H1 (cell line): ENCODE measurements around the gene CDC45. TPM values are rescaled to one million over a fixed set of nuclear protein-coding genes. Genes with fewer than 3 reads are reported as not detected.

Experiments used
- CTCF ChIA-PET: fragments of 300-600 bp; sonication (Branson Sonifier 250); formaldehyde crosslinking; loops from one replicate; lab custom pipeline; 2021; ENCODE audit not compliant: partially characterized antibody; lab: Charles Lee
- POLR2A ChIA-PET: fragments of 300-600 bp; sonication (Branson Sonifier 250); formaldehyde crosslinking; loops from one replicate; lab custom pipeline; 2021; ENCODE audit warnings: inconsistent platforms; ENCODE audit not compliant: partially characterized antibody; lab: Charles Lee
- DNase-seq, 2 experiments: peaks; one replicate each; pipeline versions ENCODE4 v3.0.0 to v3.0.0-alpha.2; 2010 to 2022; ENCODE audit warnings: low spot score in 2 of 2, low read depth in 1 of 2, mixed read lengths in 1 of 2
- FAIRE-seq: peaks from 2 replicates; lab custom pipeline; 2011; peaks lifted over from hg19 to GRCh38; lab: Jason Lieb, UNC
- H2AFZ ChIP-seq: 2 replicates; pipeline ENCODE4 v1.8.1; 2012; ENCODE audit warnings: low read length, inconsistent platforms
- H2AK5ac ChIP-seq: 2 replicates; pipeline ENCODE4 v1.6.1; 2013; ENCODE audit warnings: low read depth, low read length
- H2BK120ac ChIP-seq: replicated peaks from 2 replicates; pipeline ENCODE3; 2013; ENCODE audit warnings: low read depth, low read length, inconsistent platforms
- H2BK12ac ChIP-seq: 2 replicates; pipeline ENCODE4 v1.6.1; 2013; ENCODE audit warnings: low read depth, low read length
- H2BK15ac ChIP-seq: 2 replicates; pipeline ENCODE4 v1.6.1; 2013; ENCODE audit warnings: low read length
- H2BK20ac ChIP-seq: 2 replicates; pipeline ENCODE4 v1.6.1; 2013; ENCODE audit warnings: low read length
- H2BK5ac ChIP-seq: 2 replicates; pipeline ENCODE4 v1.6.1; 2013; ENCODE audit warnings: low read depth, low read length
- H3K14ac ChIP-seq: 2 replicates; pipeline ENCODE4 v1.6.1; 2013; ENCODE audit warnings: inconsistent platforms; ENCODE audit not compliant: insufficient read length
- H3K18ac ChIP-seq: 2 replicates; pipeline ENCODE4 v1.6.1; 2013; ENCODE audit warnings: low read length; ENCODE audit errors: extremely low read depth
- H3K23ac ChIP-seq: 2 replicates; pipeline ENCODE4 v1.6.1; 2013; ENCODE audit warnings: inconsistent platforms; ENCODE audit not compliant: insufficient read length
- H3K23me2 ChIP-seq: 2 replicates; pipeline ENCODE4 v1.6.1; 2013; ENCODE audit warnings: low read depth, low read length
- H3K27ac ChIP-seq: 2 replicates; pipeline ENCODE4 v1.6.1; 2011; ENCODE audit warnings: low read depth, low read length, inconsistent platforms
- H3K27me3 ChIP-seq, 4 experiments: replicated peaks in 1 of 4; 1 replicate in 1 of 4; 2 replicates in 3 of 4; pipeline versions ENCODE4 v1.6.1 to v1.8.1; 2011 to 2013; ENCODE audit warnings: low read length in 3 of 4, mild to moderate bottlenecking in 3 of 4, inconsistent platforms in 2 of 4, mixed read lengths in 2 of 4, moderate library complexity in 1 of 4; ENCODE audit not compliant: control insufficient read depth in 3 of 4, insufficient read depth in 3 of 4; ENCODE audit errors: extremely low read depth in 1 of 4
- H3K36me3 ChIP-seq, 4 experiments: 2 replicates each; pipeline versions ENCODE4 v1.6.1 to v1.8.1; 2011 to 2013; ENCODE audit warnings: mild to moderate bottlenecking in 4 of 4, low read length in 3 of 4, moderate library complexity in 2 of 4, control low read depth in 1 of 4, inconsistent platforms in 1 of 4; ENCODE audit not compliant: insufficient read depth in 4 of 4, control insufficient read depth in 2 of 4
- H3K4ac ChIP-seq: replicated peaks from 2 replicates; pipeline ENCODE3; 2013; ENCODE audit warnings: low read length, low read depth, mixed read lengths, inconsistent platforms; ENCODE audit not compliant: insufficient read length
- H3K4me1 ChIP-seq, 4 experiments: replicated peaks in 1 of 4; 1 replicate in 1 of 4; 2 replicates in 3 of 4; pipeline versions ENCODE4 v1.6.1 to v1.8.1; 2011 to 2013; ENCODE audit warnings: low read length in 3 of 4, inconsistent platforms in 2 of 4, mixed read lengths in 1 of 4; ENCODE audit not compliant: insufficient read depth in 4 of 4, control insufficient read depth in 3 of 4
- H3K4me2 ChIP-seq, 2 experiments: 2 replicates each; pipeline versions ENCODE4 v1.6.1 to v1.8.1; 2011 to 2013; ENCODE audit warnings: low read depth in 2 of 2, low read length in 2 of 2, control low read depth in 1 of 2, inconsistent platforms in 1 of 2, mild to moderate bottlenecking in 1 of 2; ENCODE audit not compliant: insufficient read depth in 1 of 2
- H3K4me3 ChIP-seq, 4 experiments: fragments of 200-600, 300-600 bp in 1 of 4; sonication (generic), shearing (Covaris generic), sonication (Bioruptor Twin) in 1 of 4; 2 replicates each; pipeline versions ENCODE4 v1.5.1 to v1.8.1; 2011 to 2016; ENCODE audit warnings: low read length in 4 of 4, low read depth in 3 of 4, control low read depth in 2 of 4, inconsistent platforms in 2 of 4, mild to moderate bottlenecking in 2 of 4, mixed read lengths in 1 of 4, moderate library complexity in 1 of 4; ENCODE audit not compliant: insufficient read depth in 2 of 4; ENCODE audit errors: extremely low read depth in 1 of 4
- H3K56ac ChIP-seq: replicated peaks from 2 replicates; pipeline ENCODE3; 2013; ENCODE audit warnings: low read depth, mild to moderate bottlenecking, mixed read lengths, low read length, inconsistent platforms; ENCODE audit not compliant: insufficient read length
- H3K79me1 ChIP-seq: 2 replicates; pipeline ENCODE4 v1.6.1; 2013; ENCODE audit warnings: low read depth, low read length, control low read depth
- H3K79me2 ChIP-seq, 2 experiments: 2 replicates each; pipeline versions ENCODE4 v1.6.1 to v1.8.1; 2012 to 2013; ENCODE audit warnings: low read length in 2 of 2, mild to moderate bottlenecking in 2 of 2, inconsistent platforms in 1 of 2; ENCODE audit not compliant: insufficient read depth in 2 of 2, control insufficient read depth in 1 of 2
- H3K9ac ChIP-seq, 4 experiments: replicated peaks in 1 of 4; 1 replicate in 1 of 4; 2 replicates in 3 of 4; pipeline versions ENCODE4 v1.6.1 to v1.8.1; 2011 to 2013; ENCODE audit warnings: low read depth in 3 of 4, low read length in 3 of 4, control low read depth in 2 of 4, mild to moderate bottlenecking in 2 of 4, moderate library complexity in 2 of 4, inconsistent platforms in 1 of 4; ENCODE audit errors: extremely low read depth in 1 of 4
- H3K9me3 ChIP-seq, 2 experiments: 2 replicates each; pipeline versions ENCODE4 v1.6.1 to v1.8.1; 2012 to 2013; ENCODE audit warnings: mild to moderate bottlenecking in 2 of 2, moderate library complexity in 2 of 2, control low read depth in 1 of 2, inconsistent platforms in 1 of 2, low read depth in 1 of 2, low read length in 1 of 2, mixed read lengths in 1 of 2; ENCODE audit not compliant: insufficient read depth in 2 of 2
- H4K20me1 ChIP-seq, 2 experiments: replicated peaks in 1 of 2; 2 replicates each; pipeline versions ENCODE3 to v1.8.1; 2011 to 2013; ENCODE audit warnings: inconsistent platforms in 2 of 2, low read length in 2 of 2, mild to moderate bottlenecking in 1 of 2; ENCODE audit not compliant: insufficient read depth in 2 of 2, control insufficient read depth in 1 of 2
- H4K5ac ChIP-seq: 2 replicates; pipeline ENCODE4 v1.6.1; 2013; ENCODE audit warnings: low read length, low read depth, mixed read lengths, inconsistent platforms; ENCODE audit not compliant: insufficient read length
- H4K8ac ChIP-seq: 2 replicates; pipeline ENCODE4 v1.8.0; 2013; ENCODE audit warnings: mild to moderate bottlenecking, moderate library complexity, low read length, inconsistent platforms; ENCODE audit not compliant: insufficient read depth; ENCODE audit errors: extremely low read depth
- H4K91ac ChIP-seq: replicated peaks from 2 replicates; pipeline ENCODE3; 2013; ENCODE audit warnings: low read length, mixed read lengths, inconsistent platforms; ENCODE audit not compliant: insufficient read length
- BRCA1 ChIP-seq: IDR thresholded peaks from 2 replicates; pipeline ENCODE4 v1.6.1; 2012; ENCODE audit warnings: low read depth, low read length, improper control_type of control experiment
- KDM5A ChIP-seq: fragments of 200-600 bp; IDR thresholded peaks from 2 replicates; pipeline ENCODE4 v1.7.1; 2012; ENCODE audit warnings: mild to moderate bottlenecking, low read length, inconsistent platforms, mixed read lengths
- TBP ChIP-seq: IDR thresholded peaks from 2 replicates; pipeline ENCODE4 v1.6.1; 2011; ENCODE audit warnings: low read depth, low read length, improper control_type of control experiment
- YY1 ChIP-seq: IDR thresholded peaks from 2 replicates; pipeline ENCODE4 v1.6.1; 2011; ENCODE audit warnings: low read depth, mild to moderate bottlenecking, low read length
- WGBS, 2 experiments: shearing (Covaris generic) in 1 of 2; methylation state at CpG; one replicate each; pipeline versions ENCODE4 v1.1.6 to v1.1.7; 2013 to 2015; ENCODE audit warnings: low lambda C conversion rate in 2 of 2, mixed read lengths in 2 of 2, inconsistent platforms in 1 of 2, low coverage in 1 of 2, missing lambda C conversion rate in 1 of 2; ENCODE audit not compliant: insufficient replicate concordance in 2 of 2, insufficient coverage in 1 of 2, insufficient read length in 1 of 2; ENCODE audit errors: extremely low coverage in 1 of 2, missing lambda C conversion rate in 1 of 2; 5-methylcytosine and 5-hydroxymethylcytosine counted together
- polyA plus RNA-seq, 7 experiments: library from polyadenylated mRNA; depleted of rRNA in 3 of 7; stranded (reverse) in 5 of 7; unstranded in 2 of 7; fragments of >200 nt in 5 of 7; fragments of 200-250 nt in 2 of 7; gene quantifications; 1 replicate in 5 of 7; 2 replicates in 1 of 7; 4 replicates in 1 of 7; pipeline versions ENCODE4 v1.2.1 to v1.2.3, GENCODE V29; 2011 to 2013; ENCODE audit warnings: missing spikeins in 2 of 7, mixed read lengths in 2 of 7
- total RNA-seq: library from RNA; stranded (reverse); fragmentation: NEBNext Ultra II Directional; extraction: Animal tissue kit (Norgen Biotek cat#: 25700); gene quantifications from 2 replicates; pipeline ENCODE4 v1.2.1, GENCODE V29; 2021

CDC45 gene
- total and polyA plus RNA-seq, 2 of the 8 experiments (the other 6 are each of a cell fraction or from before 2014, with no cell fraction given) = 31.9 to 37.7 TPM

GRCh38 chr22:19518635-19519034, 38.9 kb downstream of the CDC45 start:
- Histone ChIP-seq H4K20me1 (peaks cover 0 to 15% of the 10 kb centered on the region in 2 experiments), H3K14ac (no peak overlapping the region), H3K79me2 (no peaks in the 10 kb centered on the region), H3K4me3 (no peak overlapping the region), H4K5ac (no peak overlapping the region), H2BK15ac (no peak overlapping the region), H3K4me2 (no peak overlapping the region), H3K23ac (no peak overlapping the region), H3K18ac (no peak overlapping the region), H2AFZ (no peak overlapping the region), H3K9me3 (no peaks in the 10 kb centered on the region), H2AK5ac (no peak overlapping the region), H3K27ac (no peak overlapping the region), H2BK12ac (no peak overlapping the region), H3K23me2 (peaks cover 9% of the 10 kb centered on the region; the same call in 1 of the 2 replicates), H3K9ac (no peak overlapping the region), H4K8ac (no peak overlapping the region), H2BK120ac (no peak overlapping the region), H2BK5ac (no peak overlapping the region), H3K79me1 (no peaks in the 10 kb centered on the region), H3K4me1 (peaks cover 0 to 13% (median 9%) of the 10 kb centered on the region in 4 experiments; a peak in 6 of 7 replicates), H4K91ac (no peak overlapping the region), H3K56ac (no peak overlapping the region), H2BK20ac (no peak overlapping the region), H3K27me3 (peaks cover 0 to 20% (median 14%) of the 10 kb centered on the region in 4 experiments; a peak in 6 of 7 replicates), H3K4ac (no peak overlapping the region), H3K36me3 (peaks cover 2 to 23% (median 7%) of the 10 kb centered on the region in 4 experiments; a peak in 7 of 8 replicates)
- WGBS, 2 experiments = 93% methylated on average over 10 of the region's 10 CpGs; no CpG with 5 or more reads in 1 of the 2 experiments
- DNase-seq (no peak), FAIRE-seq (no peak)
- TF ChIP-seq BRCA1 (no peak), TBP (no peak), KDM5A (no peak), YY1 (no peak)
- POLR2A ChIA-PET = interaction anchor here (1.1 kb wide), 1 partner anchor 111 kb away, joined by 4 read pairs; no protein-coding TSS in a partner anchor
- CTCF ChIA-PET = interaction anchor here (0.6 to 0.8 kb wide), 3 partner anchors 16 to 111 kb away, joined by 3 to 4 read pairs (median 3); no protein-coding TSS in a partner anchor
